MCF 10A (cell line): ENCODE data around the gene RPN1. TPM values are rescaled to one million over a fixed set of nuclear protein-coding genes. Genes with fewer than 3 reads are reported as not detected.

Source experiments
- BruUV-seq: library from RNA; stranded (reverse); fragments of 400-500 nt; replicated peaks from 2 replicates; lab custom pipeline; 2021; lab: Mats Ljungman, UMichigan
- CTCF ChIA-PET: fragments of 300-600 bp; sonication (Branson Sonifier 250); formaldehyde crosslinking; extraction: SDS; loops from one replicate; lab custom pipeline; 2021; ENCODE audit warnings: antibody characterized with exemption, inconsistent platforms; lab: Yijun Ruan, JAX
- POLR2A ChIA-PET: fragments of 300-600, 350-650 bp; sonication (Branson Sonifier 250); formaldehyde crosslinking; extraction: SDS; loops from one replicate; lab custom pipeline; 2020; ENCODE audit warnings: antibody characterized with exemption, inconsistent platforms; lab: Yijun Ruan, JAX
- DNase-seq: peaks from one replicate; pipeline ENCODE4 v3.0.0-alpha.2; 2018; ENCODE audit not compliant: unreplicated experiment
- H3K27ac Mint-ChIP-seq: one replicate; pipeline ENCODE4 v1.8.0; 2022; ENCODE audit warnings: mild to moderate bottlenecking, low read depth, mixed read lengths; ENCODE audit not compliant: unreplicated experiment
- H3K27me3 Mint-ChIP-seq: one replicate; pipeline ENCODE4 v1.8.0; 2022; ENCODE audit warnings: mixed read lengths; ENCODE audit not compliant: insufficient read depth, unreplicated experiment
- H3K36me3 Mint-ChIP-seq: one replicate; pipeline ENCODE4 v1.8.0; 2022; ENCODE audit warnings: mild to moderate bottlenecking, moderate library complexity, mixed read lengths; ENCODE audit not compliant: insufficient read depth, unreplicated experiment
- H3K4me1 Mint-ChIP-seq: one replicate; pipeline ENCODE4 v1.8.0; 2022; ENCODE audit warnings: mixed read lengths; ENCODE audit not compliant: insufficient read depth, unreplicated experiment
- H3K4me3 Mint-ChIP-seq: one replicate; pipeline ENCODE4 v1.8.0; 2022; ENCODE audit warnings: mild to moderate bottlenecking, moderate library complexity, mixed read lengths; ENCODE audit not compliant: unreplicated experiment
- H3K9me3 Mint-ChIP-seq: one replicate; pipeline ENCODE4 v1.8.0; 2022; ENCODE audit warnings: mixed read lengths; ENCODE audit not compliant: unreplicated experiment
- CTCF ChIP-seq: fragments of 200-600 bp; IDR thresholded peaks from one replicate; pipeline ENCODE4 v1.8.0; 2022; ENCODE audit warnings: antibody characterized with exemption, mild to moderate bottlenecking; ENCODE audit not compliant: unreplicated experiment
- intact Hi-C: fragments of 100-400 bp; cut with micrococcal nuclease; formaldehyde crosslinking; loops from 2 replicates; pipeline ENCODE4 v1.14.1; 2022
- total RNA-seq: library from RNA; stranded (reverse); gene quantifications from 2 replicates; pipeline ENCODE4 v1.2.3, GENCODE V29; 2022

RPN1 gene
- total RNA-seq, 1 experiment from 2014 or later: 240 TPM

DNA sequence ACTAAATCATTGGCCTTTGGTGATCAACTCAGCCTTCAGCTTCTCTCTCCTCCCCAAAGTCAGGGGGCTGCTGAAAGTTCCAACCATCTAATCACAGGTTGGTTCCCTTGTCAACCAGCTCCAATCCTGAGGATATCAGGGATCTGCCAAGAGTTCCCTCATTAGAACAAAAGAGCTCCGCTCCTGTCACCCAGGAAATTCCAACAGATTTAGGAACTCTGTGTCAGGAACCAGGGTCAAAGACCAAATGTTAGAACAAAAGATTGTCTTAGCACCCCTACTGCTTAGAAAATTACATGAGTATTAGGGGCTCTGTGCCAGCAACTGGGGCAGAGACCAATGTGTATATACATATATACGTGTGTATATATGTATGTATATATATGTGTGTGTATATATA, 43.1 kb upstream of the RPN1 start:
- no peak for DNase-seq
- Mint-ChIP-seq H3K27me3 (no peaks in the 10 kb centered on the region), H3K36me3 (no peaks in the 10 kb centered on the region), H3K9me3 (no peaks in the 10 kb centered on the region), H3K4me3 (no peak overlapping the region), H3K27ac (no peak overlapping the region), H3K4me1 (no peaks in the 10 kb centered on the region)
- TF ChIP-seq CTCF: no peak
- no TSS peak for BruUV-seq
- intact Hi-C loops: loop anchor here (2.0 kb wide), 1 partner anchor 31 kb away; no protein-coding TSS in a partner anchor
- ChIA-PET CTCF (interaction anchor here (0.6 to 1.5 kb wide), 4 partner anchors 13 to 567 kb away, joined by 3 to 6 read pairs (median 3); no protein-coding TSS in a partner anchor), POLR2A (interaction anchor here (0.5 to 2.6 kb wide), 2 partner anchors 12 to 360 kb away, joined by 4 to 12 read pairs; no protein-coding TSS in a partner anchor)

DNA sequence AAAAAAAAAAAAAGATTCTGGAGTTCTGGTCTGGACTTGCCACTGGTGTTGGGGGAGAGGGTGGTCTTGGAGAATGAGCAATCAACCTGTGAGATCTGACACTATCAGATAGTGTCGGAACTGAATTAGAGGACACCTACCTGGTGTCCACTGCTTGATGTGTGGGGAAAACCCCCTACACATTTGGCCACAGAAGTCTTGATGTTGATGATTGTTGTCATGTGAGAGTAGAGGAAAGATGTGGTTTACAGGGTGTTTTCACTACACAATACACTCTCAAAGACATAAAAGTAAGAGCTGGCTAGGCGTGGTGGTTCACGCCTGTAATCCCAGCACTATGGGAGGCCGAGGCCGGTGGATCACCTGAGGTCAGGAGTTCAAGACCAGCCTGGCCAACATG, 38.4 kb upstream of the RPN1 start:
- no TSS peak for BruUV-seq
- ChIA-PET CTCF (interaction anchor here (0.5 to 1.5 kb wide), 6 partner anchors 8 to 1067 kb away, joined by 3 to 18 read pairs (median 3); no protein-coding TSS in a partner anchor), POLR2A (interaction anchor here (1.0 to 3.9 kb wide), 2 partner anchors 8 to 11 kb away, joined by 5 to 22 read pairs; no protein-coding TSS in a partner anchor)
- no peaks in the 10 kb centered on the region for H3K9me3 Mint-ChIP-seq
- no peaks in the 10 kb centered on the region for H3K36me3 Mint-ChIP-seq
- no peak overlapping the region for H3K27ac Mint-ChIP-seq
- intact Hi-C loops: no loop called here
- no peak overlapping the region for H3K4me3 Mint-ChIP-seq
- H3K27me3 Mint-ChIP-seq: no peaks in the 10 kb centered on the region
- DNase-seq: no peak
- H3K4me1 Mint-ChIP-seq: no peaks in the 10 kb centered on the region
- TF ChIP-seq CTCF: no peak

DNA sequence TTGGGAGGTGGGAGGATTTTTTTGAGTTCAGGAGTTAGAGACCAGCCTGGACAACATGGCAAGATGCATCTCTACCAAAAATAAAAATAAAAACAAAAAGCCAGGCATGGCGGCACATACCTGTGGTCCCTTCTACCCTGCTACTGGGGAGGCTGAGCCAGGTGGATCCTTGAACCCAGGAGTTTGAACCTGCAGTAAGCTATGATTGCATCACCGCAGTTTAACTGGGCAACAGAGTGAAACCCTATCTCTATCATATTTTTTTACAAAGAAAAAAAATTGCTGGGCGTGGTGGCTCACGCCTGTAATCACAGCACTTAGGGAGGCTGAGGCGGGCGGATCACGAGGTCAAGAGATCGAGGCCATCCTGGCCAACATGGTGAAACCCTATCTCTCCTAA, 35.8 kb upstream of the RPN1 start:
- no TSS peak for BruUV-seq
- no peak for TF ChIP-seq CTCF
- ChIA-PET CTCF (interaction anchor here (0.5 to 0.7 kb wide), 4 partner anchors 21 to 1140 kb away, joined by 3 to 5 read pairs (median 3); no protein-coding TSS in a partner anchor), POLR2A (interaction anchor here (0.6 to 0.8 kb wide), 2 partner anchors 30 to 1173 kb away, joined by 3 read pairs; no protein-coding TSS in a partner anchor)
- no peaks in the 10 kb centered on the region for H3K9me3 Mint-ChIP-seq
- H3K4me3 Mint-ChIP-seq: no peak overlapping the region
- intact Hi-C loops: no loop called here
- H3K27me3 Mint-ChIP-seq: no peaks in the 10 kb centered on the region
- H3K4me1 Mint-ChIP-seq: peaks cover 8% of the 10 kb centered on the region
- no peak for DNase-seq
- H3K36me3 Mint-ChIP-seq: no peaks in the 10 kb centered on the region
- H3K27ac Mint-ChIP-seq: no peak overlapping the region

GRCh38 chr3:128684986-128685726, 34.5 kb upstream of the RPN1 start:
- DNase-seq: no peak
- H3K9me3 Mint-ChIP-seq: no peaks in the 10 kb centered on the region
- H3K27ac Mint-ChIP-seq: no peak overlapping the region
- H3K4me3 Mint-ChIP-seq: no peak overlapping the region
- intact Hi-C loops: no loop called here
- H3K27me3 Mint-ChIP-seq: no peaks in the 10 kb centered on the region
- H3K4me1 Mint-ChIP-seq: peaks cover 13% of the 10 kb centered on the region
- peaks cover 8% of the 10 kb centered on the region for H3K36me3 Mint-ChIP-seq
- BruUV-seq: no TSS peak
- CTCF ChIA-PET: no interaction called here
- POLR2A ChIA-PET: interaction anchor here (0.7 to 1.5 kb wide), 3 partner anchors 26 to 193 kb away, joined by 3 to 7 read pairs (median 3); no protein-coding TSS in a partner anchor
- no peak for TF ChIP-seq CTCF
